HG02981 (cell line): ENCODE results near the gene INPP5A.
"Not testable (repeated sequence)": the region's sequence is repeated elsewhere in the genome, so short reads cannot be mapped to it uniquely, and the experiment has no call there.

Source experiments
- ATAC-seq: cut with Tn5 transposase; IDR thresholded peaks from one replicate; pipeline ENCODE4 v1.9.1; 2021; ENCODE audit warnings: mild to moderate bottlenecking, moderate library complexity; ENCODE audit not compliant: unreplicated experiment

INPP5A gene

GRCh38 chr10:132729810-132730572 is 192.4 kb downstream of the INPP5A start:
- no peak for ATAC-seq

- no peak for ATAC-seq
Observed at GRCh38 chr10:132730573-132730953, 193.0 kb downstream of the INPP5A start.

DNA sequence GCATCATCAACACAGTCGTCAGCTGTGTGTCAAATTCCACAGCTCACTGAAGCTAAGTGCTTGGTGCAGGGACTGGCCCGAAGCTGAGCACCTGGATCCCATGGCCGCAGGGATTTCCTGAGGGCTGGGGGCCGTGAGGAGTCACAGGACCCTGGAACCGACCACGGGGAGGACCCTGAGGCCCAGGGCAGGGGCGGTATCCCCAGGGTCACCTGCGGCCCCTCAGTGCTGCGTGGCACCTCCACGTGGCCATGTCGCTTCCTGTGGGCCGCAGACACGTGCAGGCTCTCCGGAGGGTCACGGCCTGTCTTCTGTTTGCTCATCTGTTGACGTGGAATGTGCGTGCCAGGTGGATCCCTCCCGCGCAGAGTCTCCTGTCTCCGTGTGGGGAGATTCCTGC is 194.9 kb downstream of the INPP5A start:
- ATAC-seq = no peak

- no peak for ATAC-seq
Observed at GRCh38 chr10:132733926-132734325, 196.3 kb downstream of the INPP5A start.

GRCh38 chr10:132735341-132735775 is 197.8 kb downstream of the INPP5A start:
- ATAC-seq = no peak

DNA sequence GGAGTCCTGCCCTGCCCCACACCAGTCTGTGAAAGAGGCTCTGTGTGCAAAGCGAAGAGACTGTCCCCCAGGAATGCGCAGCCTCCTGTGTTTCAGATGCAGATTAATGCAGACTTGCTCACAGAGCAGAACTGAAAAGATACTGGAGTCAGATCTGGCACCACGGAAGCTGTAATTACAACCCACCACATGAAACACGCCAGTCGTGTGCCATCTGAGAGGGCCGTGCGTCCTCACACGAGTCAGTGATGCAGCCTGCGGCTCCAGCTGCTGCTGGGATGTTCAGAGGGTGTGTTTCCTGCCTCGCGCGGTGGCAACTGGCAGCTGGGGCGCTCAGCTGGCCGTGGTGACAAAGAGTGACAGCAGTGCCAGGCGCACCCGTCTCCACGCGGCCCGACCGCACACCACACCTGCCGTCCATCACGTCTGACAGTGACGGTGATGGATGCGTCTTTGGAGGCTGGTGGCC is 198.4 kb downstream of the INPP5A start:
- no peak for ATAC-seq

DNA sequence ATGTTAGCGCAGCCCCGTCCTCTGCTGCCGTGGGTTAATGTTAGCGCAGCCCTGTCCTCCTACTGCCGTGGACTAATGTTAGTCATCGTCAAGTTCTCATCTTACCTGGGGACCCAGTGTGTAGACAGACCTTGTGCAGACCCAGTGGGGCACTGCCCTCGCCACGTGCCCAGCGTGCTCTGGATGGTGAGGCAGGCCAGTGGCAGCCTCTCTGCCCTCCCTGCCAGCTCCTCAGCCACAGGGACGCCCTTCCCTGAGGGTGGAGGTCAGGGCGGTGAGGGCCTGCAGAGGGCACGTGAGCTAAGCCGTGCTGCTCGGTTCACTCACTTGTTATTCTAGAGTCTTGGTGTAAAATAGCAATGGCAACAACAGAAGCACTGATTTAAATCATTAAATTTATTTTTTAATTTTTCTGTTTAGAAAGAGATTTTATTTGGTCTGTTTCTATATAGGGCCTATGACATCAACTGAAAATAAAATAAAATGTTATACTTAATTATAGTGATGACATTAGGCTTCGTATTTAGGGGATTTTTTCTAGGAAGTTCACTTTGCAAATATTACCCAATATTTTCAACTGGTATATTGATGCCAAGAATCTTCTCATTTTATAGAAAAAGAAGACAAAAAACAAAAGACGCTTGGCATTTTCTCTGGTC is 199.9 kb downstream of the INPP5A start:
- ATAC-seq = no peak

- ATAC-seq = no peak
Observed at GRCh38 chr10:132738454-132739224, 201.1 kb downstream of the INPP5A start.

- no peak for ATAC-seq
Observed at GRCh38 chr10:132739225-132739613, 201.6 kb downstream of the INPP5A start.

DNA sequence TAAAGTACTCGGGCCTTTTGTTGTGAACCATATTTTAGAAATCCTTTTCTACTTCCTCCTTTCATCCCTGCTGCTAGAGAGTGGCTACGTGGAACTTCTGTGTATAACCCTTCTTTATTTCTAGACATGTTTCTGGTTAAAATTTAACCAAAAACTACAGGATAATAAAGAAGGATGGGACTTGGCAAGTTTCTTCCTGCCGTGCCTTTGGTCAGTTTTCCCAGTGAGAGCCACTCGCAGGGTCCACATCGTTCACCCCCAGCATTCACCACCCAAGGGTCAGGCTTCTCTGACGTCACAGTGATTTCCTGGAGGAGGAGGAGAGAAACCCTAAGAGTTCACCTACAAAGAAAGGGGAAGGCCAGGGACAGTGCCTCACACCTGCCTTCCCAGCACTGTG is 203.0 kb downstream of the INPP5A start:
- ATAC-seq = no peak

- no peak for ATAC-seq
Observed at GRCh38 chr10:132742167-132742836, 204.7 kb downstream of the INPP5A start.

GRCh38 chr10:132742837-132743194 is 205.2 kb downstream of the INPP5A start:
- no peak for ATAC-seq

- ATAC-seq = not testable (repeated sequence)
Observed at GRCh38 chr10:132743196-132743924, 205.8 kb downstream of the INPP5A start.

DNA sequence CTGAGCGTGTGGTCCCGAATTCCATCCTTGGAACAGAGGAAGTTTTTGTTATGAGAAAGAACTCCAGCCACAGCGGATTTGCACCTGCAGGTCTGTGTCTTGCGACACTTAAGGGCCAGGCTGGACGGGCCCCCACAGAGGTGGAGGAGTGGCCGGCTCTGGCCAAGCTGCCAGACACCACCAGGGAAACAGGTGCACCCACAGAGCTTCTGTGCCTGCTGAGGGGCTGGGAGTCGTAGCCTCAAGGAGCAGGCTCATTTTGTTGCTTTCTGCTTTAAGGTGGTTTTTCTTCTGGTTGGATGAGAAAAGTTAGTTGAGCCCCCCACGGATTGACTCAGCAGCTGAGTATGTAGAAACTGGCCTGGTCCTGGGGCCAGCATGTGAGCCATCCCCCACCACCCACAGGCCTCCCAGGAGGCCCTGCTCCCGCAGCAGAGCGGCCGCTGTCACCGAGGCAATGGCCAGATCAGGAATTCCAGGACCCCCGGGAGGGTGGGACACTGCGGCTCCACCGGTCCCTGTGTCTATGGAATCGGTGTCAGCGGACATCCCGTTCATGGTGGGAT is 206.4 kb downstream of the INPP5A start:
- no peak for ATAC-seq

- ATAC-seq = no peak
Observed at GRCh38 chr10:132744839-132745238, 207.3 kb downstream of the INPP5A start.

DNA sequence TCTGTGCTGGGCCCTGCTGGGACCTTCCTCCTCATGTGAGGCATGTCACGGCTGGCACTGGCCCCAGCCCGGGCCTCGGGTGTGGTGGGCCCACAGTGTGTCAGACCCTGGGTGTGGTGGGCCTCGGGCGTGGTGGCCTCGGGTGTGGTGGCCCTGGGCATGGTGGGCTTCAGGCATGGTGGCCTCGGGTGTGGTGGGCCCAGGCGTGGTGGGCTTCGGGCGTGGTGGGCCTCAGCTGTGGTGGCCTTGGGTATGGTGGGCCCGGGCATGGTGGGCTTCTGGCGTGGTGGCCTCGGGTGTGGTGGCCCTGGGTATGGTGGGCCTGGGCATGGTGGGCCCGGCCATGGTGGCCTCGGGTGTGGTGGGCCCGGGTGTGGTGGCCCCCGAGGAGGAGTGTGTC is 207.9 kb downstream of the INPP5A start:
- ATAC-seq = no peak

- ATAC-seq = no peak
Observed at GRCh38 chr10:132745971-132746370, 208.4 kb downstream of the INPP5A start.

GRCh38 chr10:132746386-132746785 is 208.8 kb downstream of the INPP5A start:
- no peak for ATAC-seq

- no peak for ATAC-seq
Observed at GRCh38 chr10:132746801-132747625, 209.4 kb downstream of the INPP5A start.
